NB4 (cell line): Measurements from ENCODE around the gene MYH6.

Experiments
- DNase-seq: peaks from one replicate; pipeline ENCODE4 v3.0.0; 2010; ENCODE audit warnings: low read depth
- H3K4me3 ChIP-seq: one replicate; pipeline ENCODE4 v1.5.1; 2011; ENCODE audit warnings: mild to moderate bottlenecking, low read depth, low read length, moderate library complexity
- MYC ChIP-seq: IDR thresholded peaks from 2 replicates; pipeline ENCODE4 v1.6.1; 2011; ENCODE audit warnings: low read depth, low read length
- POLR2A ChIP-seq: IDR thresholded peaks from 2 replicates; pipeline ENCODE4 v1.6.1; 2011; ENCODE audit warnings: mild to moderate bottlenecking; ENCODE audit not compliant: insufficient read length; ENCODE audit errors: extremely low read depth
- TF ChIP-seq, protein P1 (sequence below): IDR thresholded peaks from one replicate; pipeline ENCODE4 v1.5.1; 2012; ENCODE audit warnings: low read depth, low read length
- TF ChIP-seq, protein P2 (sequence below): IDR thresholded peaks from 2 replicates; pipeline ENCODE4 v1.6.1; 2011; ENCODE audit warnings: low read depth, low read length

MYH6 gene

DNA sequence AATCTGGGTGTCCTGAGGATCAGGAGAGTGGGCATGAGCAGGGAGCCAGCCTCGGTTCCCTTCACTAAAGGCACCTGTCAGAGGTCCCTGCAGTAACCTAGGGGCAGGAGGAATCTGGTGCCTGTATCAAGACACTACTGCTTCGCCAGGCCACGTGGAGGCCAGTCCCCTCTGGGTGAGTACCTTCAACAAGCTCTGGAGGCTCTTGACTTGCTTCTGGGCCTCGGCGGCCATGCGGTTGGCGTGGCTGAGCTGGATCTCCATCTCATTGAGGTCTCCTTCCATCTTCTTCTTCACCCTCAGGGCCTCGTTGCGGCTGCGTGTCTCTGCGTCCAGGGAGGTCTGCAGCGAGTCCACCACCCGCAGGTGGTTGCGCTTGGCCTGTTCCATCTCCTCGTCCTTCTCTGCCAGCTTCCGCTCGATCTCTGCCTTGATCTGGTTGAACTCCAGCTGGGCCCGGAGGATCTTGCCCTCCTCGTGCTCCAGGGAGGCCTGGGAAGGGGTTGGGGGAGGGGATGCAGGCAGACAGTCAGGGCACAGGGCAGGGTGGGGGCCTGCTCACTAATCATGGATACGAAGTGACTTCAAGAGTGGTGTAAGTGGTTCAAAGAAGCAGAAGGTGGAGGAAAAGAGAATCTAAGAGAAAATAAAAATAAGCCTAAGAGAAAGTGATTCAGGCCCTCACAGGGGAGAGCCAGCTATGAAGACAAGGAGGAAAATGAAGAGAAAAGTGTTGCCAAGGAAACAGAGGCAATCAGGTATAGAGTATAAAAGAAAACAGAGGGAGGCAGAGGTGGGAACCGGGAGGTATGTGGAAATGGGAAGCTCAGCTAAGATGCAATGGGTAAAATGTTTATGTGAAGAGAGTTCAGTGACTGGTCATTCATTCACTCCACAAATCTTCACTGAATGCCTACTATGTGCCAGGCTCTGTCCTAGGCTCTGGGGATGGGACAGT, 8.0 kb upstream of the MYH6 start:
- TF ChIP-seq, protein P1, sequence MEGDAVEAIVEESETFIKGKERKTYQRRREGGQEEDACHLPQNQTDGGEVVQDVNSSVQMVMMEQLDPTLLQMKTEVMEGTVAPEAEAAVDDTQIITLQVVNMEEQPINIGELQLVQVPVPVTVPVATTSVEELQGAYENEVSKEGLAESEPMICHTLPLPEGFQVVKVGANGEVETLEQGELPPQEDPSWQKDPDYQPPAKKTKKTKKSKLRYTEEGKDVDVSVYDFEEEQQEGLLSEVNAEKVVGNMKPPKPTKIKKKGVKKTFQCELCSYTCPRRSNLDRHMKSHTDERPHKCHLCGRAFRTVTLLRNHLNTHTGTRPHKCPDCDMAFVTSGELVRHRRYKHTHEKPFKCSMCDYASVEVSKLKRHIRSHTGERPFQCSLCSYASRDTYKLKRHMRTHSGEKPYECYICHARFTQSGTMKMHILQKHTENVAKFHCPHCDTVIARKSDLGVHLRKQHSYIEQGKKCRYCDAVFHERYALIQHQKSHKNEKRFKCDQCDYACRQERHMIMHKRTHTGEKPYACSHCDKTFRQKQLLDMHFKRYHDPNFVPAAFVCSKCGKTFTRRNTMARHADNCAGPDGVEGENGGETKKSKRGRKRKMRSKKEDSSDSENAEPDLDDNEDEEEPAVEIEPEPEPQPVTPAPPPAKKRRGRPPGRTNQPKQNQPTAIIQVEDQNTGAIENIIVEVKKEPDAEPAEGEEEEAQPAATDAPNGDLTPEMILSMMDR = no peak
- no peak for TF ChIP-seq POLR2A
- TF ChIP-seq, protein P2, sequence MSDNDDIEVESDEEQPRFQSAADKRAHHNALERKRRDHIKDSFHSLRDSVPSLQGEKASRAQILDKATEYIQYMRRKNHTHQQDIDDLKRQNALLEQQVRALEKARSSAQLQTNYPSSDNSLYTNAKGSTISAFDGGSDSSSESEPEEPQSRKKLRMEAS = no peak
- no peak for TF ChIP-seq MYC
- no peak for DNase-seq
- no peak overlapping the region for H3K4me3 ChIP-seq

DNA sequence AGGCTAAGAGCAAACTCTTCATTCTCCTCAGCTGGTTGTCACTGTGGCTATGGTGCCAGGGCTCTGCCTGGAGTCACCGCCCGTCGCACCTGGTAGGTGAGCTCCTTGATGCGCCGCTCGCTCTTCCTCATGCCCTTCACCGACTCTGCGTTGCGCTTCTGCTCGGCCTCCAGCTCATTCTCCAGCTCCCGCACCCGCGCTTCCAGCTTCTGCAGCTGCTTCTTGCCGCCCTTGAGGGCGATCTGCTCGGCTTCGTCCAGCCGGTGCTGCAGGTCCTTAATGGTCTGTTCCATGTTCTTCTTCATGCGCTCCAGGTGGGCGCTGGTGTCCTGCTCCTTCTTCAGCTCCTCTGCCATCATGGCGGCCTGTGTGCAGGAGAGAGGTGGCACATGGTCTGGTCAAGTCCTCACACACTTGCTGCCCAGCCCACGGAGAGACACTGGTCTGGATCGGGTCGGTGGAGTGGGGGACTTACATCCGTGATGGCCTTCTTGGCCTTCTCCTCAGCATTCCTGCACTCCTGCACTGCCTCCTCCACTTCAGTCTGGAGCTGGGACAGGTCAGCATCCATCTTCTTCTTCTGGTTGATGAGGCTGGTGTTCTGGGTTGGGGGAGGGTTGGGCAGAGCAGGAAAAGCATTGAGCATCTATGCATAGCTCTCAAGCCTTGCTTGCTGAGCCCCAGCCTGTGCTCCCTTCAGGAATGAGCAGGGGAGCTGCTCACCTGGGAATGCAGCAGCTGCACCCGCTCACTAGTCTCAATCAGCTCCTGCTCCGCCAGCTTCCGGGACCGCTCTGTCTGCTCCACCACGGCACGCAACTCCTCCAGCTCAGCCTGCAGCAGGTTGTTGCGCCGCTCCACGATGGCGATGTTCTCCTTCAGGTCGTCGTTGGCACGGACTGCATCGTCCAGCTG, 7.1 kb upstream of the MYH6 start:
- TF ChIP-seq POLR2A = no peak
- TF ChIP-seq MYC = no peak
- no peak for DNase-seq

DNA sequence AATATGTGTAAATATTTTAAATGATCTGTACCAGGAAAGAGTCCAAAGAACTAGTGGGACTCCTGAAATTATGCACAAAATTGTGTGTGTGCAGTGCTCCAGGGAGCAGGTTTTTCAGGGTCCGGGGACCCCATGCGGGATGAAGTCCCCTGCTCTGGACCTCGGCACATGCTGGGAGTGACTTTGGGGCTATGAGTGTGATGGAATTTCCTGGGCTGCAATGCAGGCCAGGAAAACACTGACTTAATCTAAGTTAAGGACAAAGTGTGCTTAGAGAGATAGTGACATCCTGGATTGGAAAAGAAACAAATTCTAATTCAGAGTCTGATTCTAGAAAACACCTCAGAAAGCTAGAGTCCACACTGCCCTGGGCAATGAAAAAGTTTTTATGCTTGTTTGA, 6.2 kb upstream of the MYH6 start:
- TF ChIP-seq, protein P1 = no peak
- TF ChIP-seq POLR2A (no peak), MYC (no peak)
- TF ChIP-seq, protein P2 = no peak
- DNase-seq = no peak
- no peak overlapping the region for H3K4me3 ChIP-seq

More for the DNA sequence above, 7.1 kb upstream of the MYH6 start:
- H3K4me3 ChIP-seq = no peak overlapping the region

DNA sequence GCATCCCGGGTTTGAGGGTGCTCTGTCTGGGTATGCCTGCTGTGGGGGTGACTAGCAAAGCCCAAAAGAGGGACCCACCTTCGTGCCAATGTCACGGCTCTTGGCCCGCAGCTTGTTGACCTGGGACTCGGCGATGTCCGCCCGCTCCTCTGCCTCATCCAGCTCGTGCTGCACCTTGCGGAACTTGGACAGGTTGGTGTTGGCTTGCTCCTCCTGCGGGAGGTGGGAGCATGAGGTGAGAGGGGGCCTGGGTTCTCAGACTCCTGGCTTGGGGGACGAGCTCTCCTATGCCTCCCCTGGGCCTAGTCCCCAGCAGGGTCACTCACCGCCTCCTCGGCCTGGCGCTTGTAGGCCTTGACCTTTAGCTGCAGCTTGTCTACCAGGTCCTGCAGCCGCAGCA, 5.6 kb upstream of the MYH6 start:
- no peak overlapping the region for H3K4me3 ChIP-seq
- no peak for DNase-seq
- no peak for TF ChIP-seq POLR2A
- TF ChIP-seq, protein P1 = no peak
- TF ChIP-seq, protein P2 = no peak
- TF ChIP-seq MYC = no peak

DNA sequence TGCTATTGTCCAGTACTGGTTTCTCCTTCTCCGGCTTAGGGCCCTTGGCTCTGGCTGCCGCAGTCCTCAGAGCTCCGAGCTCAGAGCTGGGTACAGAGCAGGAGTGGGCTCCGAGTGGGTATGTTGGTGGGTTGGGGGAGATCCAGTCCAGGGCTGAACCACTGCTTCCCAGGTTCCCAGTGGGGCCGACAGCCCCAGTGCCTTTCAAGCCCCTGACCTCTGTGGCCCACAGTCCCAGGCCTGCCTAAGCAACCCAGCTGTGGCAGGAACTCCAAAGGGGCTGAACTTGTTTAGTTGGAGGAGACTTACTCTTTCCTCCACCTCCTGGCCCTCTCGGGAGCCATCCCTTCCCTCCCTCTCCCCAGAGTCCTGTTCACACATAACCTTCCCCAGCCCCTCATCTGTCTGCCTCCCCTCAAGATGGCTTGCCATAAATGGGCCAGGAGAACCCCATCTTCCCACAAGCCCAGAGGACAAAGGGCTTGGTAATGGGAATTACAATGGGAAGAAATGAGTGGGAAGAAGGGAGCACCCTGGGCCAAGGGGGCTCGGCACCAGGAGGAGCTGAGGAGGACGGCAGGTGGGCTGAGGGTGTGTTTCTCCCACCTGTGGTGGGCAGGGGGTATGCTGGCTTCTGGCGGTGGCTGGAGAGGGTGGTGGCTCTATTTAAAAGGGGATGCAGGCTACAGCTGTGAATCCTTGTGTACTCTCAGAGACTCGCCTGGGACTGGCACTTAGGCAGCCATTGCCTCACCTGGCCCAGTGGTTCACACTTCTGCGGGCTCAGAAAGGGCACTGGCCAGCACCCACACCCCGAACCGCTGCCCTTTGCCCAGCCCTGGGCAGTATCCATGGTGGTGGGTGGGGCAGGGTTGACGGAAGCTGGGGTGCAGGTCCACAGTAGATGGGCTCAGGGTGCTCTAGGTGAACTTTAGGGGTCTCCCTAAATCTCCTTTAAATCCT, 3.8 kb upstream of the MYH6 start:
- no peak for DNase-seq
- TF ChIP-seq MYC (no peak), POLR2A (no peak)
- TF ChIP-seq, protein P1 = no peak
- TF ChIP-seq, protein P2 = no peak
- H3K4me3 ChIP-seq = no peak overlapping the region
